IMR-90 (cell line): ENCODE measurements around the gene POLD3. TPM values are rescaled to one million over a fixed set of nuclear protein-coding genes. Genes with fewer than 3 reads are reported as not detected.

Experiments
- ATAC-seq: fragments of 200-7000 bp; cut with Tn5 transposase; 2 replicates; pipeline ENCODE4 v1.9.1; 2020; ENCODE audit warnings: low read depth, mild to moderate bottlenecking, moderate library complexity
- BruUV-seq: library from RNA; stranded (reverse); fragments of 400-500 nt; replicated peaks from 2 replicates; lab custom pipeline; 2021; lab: Mats Ljungman, UMichigan
- CTCF ChIA-PET: fragments of 300-600 bp; formaldehyde crosslinking; extraction: SDS; loops from one replicate; lab custom pipeline; 2021; ENCODE audit warnings: antibody characterized with exemption; lab: Yijun Ruan, JAX
- POLR2A ChIA-PET: fragments of 300-600 bp; sonication (Branson Sonifier 250); formaldehyde crosslinking; loops from one replicate; lab custom pipeline; 2022; ENCODE audit warnings: antibody characterized with exemption; ENCODE audit not compliant: unreplicated experiment; lab: Charles Lee
- DNase-seq: peaks from one replicate; pipeline ENCODE4 v3.0.0; 2013
- H2AFZ ChIP-seq: replicated peaks from 2 replicates; pipeline ENCODE3; 2013; ENCODE audit warnings: low read length, mild to moderate bottlenecking; ENCODE audit not compliant: poor library complexity
- H2AK5ac ChIP-seq: 2 replicates; pipeline ENCODE4 v1.6.1; 2013; ENCODE audit warnings: low read depth, low read length, inconsistent platforms
- H2AK9ac ChIP-seq: replicated peaks from 2 replicates; pipeline ENCODE3; 2013; ENCODE audit warnings: mild to moderate bottlenecking, low read depth, low read length, moderate library complexity; ENCODE audit not compliant: poor library complexity
- H2BK120ac ChIP-seq: 2 replicates; pipeline ENCODE4 v1.6.1; 2013; ENCODE audit warnings: low read depth, low read length, inconsistent platforms
- H2BK15ac ChIP-seq: 3 replicates; pipeline ENCODE4 v1.6.1; 2013; ENCODE audit warnings: low read depth, low read length, inconsistent platforms
- H2BK20ac ChIP-seq: 2 replicates; pipeline ENCODE4 v1.6.1; 2013; ENCODE audit warnings: low read depth, mild to moderate bottlenecking, inconsistent platforms, low read length, moderate library complexity
- H2BK5ac ChIP-seq: 2 replicates; pipeline ENCODE4 v1.6.1; 2013; ENCODE audit warnings: mild to moderate bottlenecking, low read depth, low read length, inconsistent platforms; ENCODE audit not compliant: poor library complexity, severe bottlenecking
- H3K14ac ChIP-seq: replicated peaks from 2 replicates; pipeline ENCODE4 v1.6.1; 2013; ENCODE audit warnings: low read depth, low read length, inconsistent platforms
- H3K18ac ChIP-seq: 2 replicates; pipeline ENCODE4 v1.6.1; 2013; ENCODE audit warnings: low read depth, low read length, control low read depth
- H3K23ac ChIP-seq: 2 replicates; pipeline ENCODE4 v1.6.1; 2013; ENCODE audit warnings: low read depth, low read length, inconsistent platforms
- H3K27ac ChIP-seq: 2 replicates; pipeline ENCODE4 v1.5.1; 2013; ENCODE audit warnings: mild to moderate bottlenecking, control low read depth, low read length; ENCODE audit not compliant: insufficient read depth
- H3K27me3 ChIP-seq: 2 replicates; pipeline ENCODE4 v1.6.1; 2013; ENCODE audit warnings: low read length; ENCODE audit not compliant: control insufficient read depth, insufficient read depth
- H3K36me3 ChIP-seq: 2 replicates; pipeline ENCODE4 v1.6.1; 2013; ENCODE audit warnings: low read length, mixed read lengths; ENCODE audit not compliant: control insufficient read depth, insufficient read depth
- H3K4ac ChIP-seq: 2 replicates; pipeline ENCODE4 v1.6.1; 2013; ENCODE audit warnings: low read depth, low read length, inconsistent platforms
- H3K4me1 ChIP-seq: 2 replicates; pipeline ENCODE4 v1.6.1; 2013; ENCODE audit warnings: low read length, mixed read lengths; ENCODE audit not compliant: control insufficient read depth, insufficient read depth
- H3K4me2 ChIP-seq: 2 replicates; pipeline ENCODE4 v1.6.1; 2013; ENCODE audit warnings: low read depth, mild to moderate bottlenecking, control low read depth, low read length, moderate library complexity
- H3K4me3 ChIP-seq: 2 replicates; pipeline ENCODE4 v1.5.1; 2013; ENCODE audit warnings: low read depth, mild to moderate bottlenecking, control low read depth, low read length, moderate library complexity; ENCODE audit not compliant: insufficient read depth
- H3K56ac ChIP-seq: 2 replicates; pipeline ENCODE4 v1.6.1; 2013; ENCODE audit warnings: low read length, inconsistent platforms; ENCODE audit not compliant: insufficient read depth; ENCODE audit errors: extremely low read depth
- H3K79me1 ChIP-seq, 2 experiments: 2 replicates each; pipeline ENCODE4 v1.6.1; 2013; ENCODE audit warnings: low read length in 2 of 2, inconsistent platforms in 1 of 2, low read depth in 1 of 2
- H3K9ac ChIP-seq: 2 replicates; pipeline ENCODE4 v1.6.1; 2013; ENCODE audit warnings: low read depth, low read length, control low read depth
- H3K9me1 ChIP-seq: 2 replicates; pipeline ENCODE4 v1.6.1; 2013; ENCODE audit warnings: low read length, inconsistent platforms; ENCODE audit not compliant: insufficient read depth
- H3K9me3 ChIP-seq: 2 replicates; pipeline ENCODE4 v1.6.1; 2013; ENCODE audit warnings: low read length; ENCODE audit not compliant: control insufficient read depth, insufficient read depth
- H4K20me1 ChIP-seq: 2 replicates; pipeline ENCODE4 v1.6.1; 2013; ENCODE audit warnings: low read length, inconsistent platforms; ENCODE audit not compliant: insufficient read depth
- H4K5ac ChIP-seq: 2 replicates; pipeline ENCODE4 v1.6.1; 2013; ENCODE audit warnings: mild to moderate bottlenecking, low read depth, low read length, control low read depth
- H4K8ac ChIP-seq, 2 experiments: 2 replicates each; pipeline ENCODE4 v1.6.1; 2013; ENCODE audit warnings: low read depth in 2 of 2, low read length in 2 of 2, control low read depth in 1 of 2, inconsistent platforms in 1 of 2
- H4K91ac ChIP-seq: 2 replicates; pipeline ENCODE4 v1.6.1; 2013; ENCODE audit warnings: low read depth, low read length, inconsistent platforms; ENCODE audit not compliant: insufficient read depth
- BHLHE40 ChIP-seq: fragments of 150-350 bp; IDR thresholded peaks from 2 replicates; pipeline ENCODE4 v1.6.1; 2016; ENCODE audit warnings: mild to moderate bottlenecking, low read depth, low read length
- CEBPB ChIP-seq: IDR thresholded peaks from 2 replicates; pipeline ENCODE4 v1.6.1; 2012; ENCODE audit warnings: low read depth, low read length, improper control_type of control experiment
- FOS ChIP-seq: fragments of 150-350 bp; IDR thresholded peaks from 2 replicates; pipeline ENCODE4 v1.6.1; 2016; ENCODE audit warnings: low read depth, low read length
- MAZ ChIP-seq: IDR thresholded peaks from 2 replicates; pipeline ENCODE4 v1.6.1; 2012; ENCODE audit warnings: low read depth, mild to moderate bottlenecking, low read length, improper control_type of control experiment, moderate library complexity, borderline replicate concordance
- NFE2L2 ChIP-seq: fragments of 150-350 bp; IDR thresholded peaks from 2 replicates; pipeline ENCODE4 v1.6.1; 2016; ENCODE audit warnings: low read depth, mild to moderate bottlenecking, low read length
- POLR2A ChIP-seq: IDR thresholded peaks from 2 replicates; pipeline ENCODE4 v1.6.1; 2012; ENCODE audit warnings: mild to moderate bottlenecking, low read depth, low read length
- WGBS, 2 experiments: methylation state at CpG; one replicate each; pipeline versions ENCODE4 v1.1.5 to v1.1.7; 2013; ENCODE audit warnings: missing lambda C conversion rate in 2 of 2; ENCODE audit not compliant: insufficient read length in 1 of 2; ENCODE audit errors: extremely low coverage in 2 of 2; 5-methylcytosine and 5-hydroxymethylcytosine counted together
- dilution Hi-C: fragments of 300-500 bp; cut with HindIII; formaldehyde crosslinking; loops from one replicate; pipeline ENCODE4 v1.14.3; 2018; ENCODE audit warnings: low sequenced_read_pairs; ENCODE audit not compliant: unreplicated experiment
- in situ Hi-C: fragments of 300-500 bp; cut with MboI; formaldehyde crosslinking; loops from 3 replicates; pipeline ENCODE4 v1.14.3; 2019; ENCODE audit warnings: low sequenced_read_pairs, inconsistent platforms, mixed read lengths
- intact Hi-C: fragments of 100-400 bp; cut with micrococcal nuclease; formaldehyde crosslinking; loops from 2 replicates; pipeline ENCODE4 v1.10.0; 2022
- polyA plus RNA-seq, 3 experiments: library from polyadenylated mRNA; depleted of rRNA; stranded (reverse); fragments of >200 nt; gene quantifications; 2 replicates each; pipeline ENCODE4 v1.2.3, GENCODE V29; 2012; ENCODE audit warnings: low replicate concordance in 1 of 3
- total RNA-seq: library from RNA; depleted of rRNA; stranded (reverse); fragments of >200 nt; gene quantifications from 2 replicates; pipeline ENCODE4 v1.2.3, GENCODE V29; 2012
- TF ChIP-seq, protein P1 (sequence below): fragments of 150-350 bp; IDR thresholded peaks from 2 replicates; pipeline ENCODE4 v1.6.1; 2016; ENCODE audit warnings: low read depth, mild to moderate bottlenecking, low read length, moderate library complexity, borderline replicate concordance

The POLD3 gene
- total and polyA plus RNA-seq, 2 of the 4 experiments (the other 2 are of a cell fraction): 9.1 to 9.2 TPM

DNA sequence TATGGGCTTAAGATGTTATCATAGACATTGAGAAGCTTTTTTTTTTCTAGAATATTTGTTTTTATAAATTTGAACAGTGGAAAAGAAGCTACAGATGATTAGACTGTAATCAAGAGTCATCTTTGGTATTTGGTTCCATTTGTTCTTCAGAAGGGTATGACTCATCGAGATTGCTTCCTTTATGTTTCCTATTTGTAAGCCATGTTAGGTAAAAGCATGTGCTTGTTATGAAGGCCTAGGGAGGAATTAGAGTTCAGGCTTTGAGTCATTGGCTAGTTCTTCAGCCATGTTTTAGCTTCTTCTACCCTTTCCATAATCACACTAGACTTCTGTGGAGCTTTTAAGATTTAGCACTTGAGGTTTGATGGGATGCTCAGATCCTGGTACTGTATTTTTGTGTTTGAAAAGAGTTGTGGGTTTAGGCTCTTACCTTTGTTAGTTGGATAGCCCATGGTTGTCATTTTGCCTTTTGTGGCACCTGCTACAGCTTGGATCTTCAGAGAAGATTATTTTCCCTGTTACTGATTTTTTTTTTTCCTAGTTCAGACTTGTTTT is 44.3 kb downstream of the POLD3 start:
- peak; percentile 87 for ATAC-seq
- peak overlapping the region; percentile 93; the same call in 1 of the 2 replicates for H3K14ac ChIP-seq
- no TSS peak for BruUV-seq
- H4K5ac ChIP-seq: peak overlapping the region; percentile 98; the same call in 1 of the 2 replicates
- ChIA-PET CTCF (interaction anchor here (1.1 kb wide), 1 partner anchor 9 kb away, joined by 3 read pairs; no protein-coding TSS in a partner anchor), POLR2A (interaction anchor here (0.6 kb wide), 1 partner anchor 396 kb away, joined by 3 read pairs; no protein-coding TSS in a partner anchor)
- in situ Hi-C loops (no loop called here), dilution Hi-C loops (no loop called here), intact Hi-C loops (no loop called here)
- peaks cover 10% of the 10 kb centered on the region for H3K9me1 ChIP-seq
- peak overlapping the region; percentile 99 for H2BK5ac ChIP-seq
- H4K20me1 ChIP-seq: no peaks in the 10 kb centered on the region
- no peaks in the 10 kb centered on the region for H3K27me3 ChIP-seq
- H3K4me1 ChIP-seq: peaks cover 29% of the 10 kb centered on the region
- peak; percentile 95 for DNase-seq
- H2BK15ac ChIP-seq: peak overlapping the region; percentile 95; the same call in 1 of the 3 replicates
- no CpG with 5 or more reads among the region's 1 CpG for WGBS, 2 experiments
- peak overlapping the region; percentile 84 to 93 for H4K8ac ChIP-seq
- peak overlapping the region; percentile 95 for H4K91ac ChIP-seq
- H3K56ac ChIP-seq: peak overlapping the region; percentile 75
- no peaks in the 10 kb centered on the region for H3K9me3 ChIP-seq
- peaks cover 9 to 26% of the 10 kb centered on the region in 2 experiments; a peak in 2 of 4 replicates for H3K79me1 ChIP-seq
- H2AK9ac ChIP-seq: no peak overlapping the region
- peak overlapping the region; percentile 60 for H3K27ac ChIP-seq
- no peak overlapping the region for H2AFZ ChIP-seq
- H3K4me2 ChIP-seq: no peak overlapping the region
- no peak overlapping the region for H3K9ac ChIP-seq
- peaks cover 13% of the 10 kb centered on the region for H3K36me3 ChIP-seq
- H3K18ac ChIP-seq: peak overlapping the region; percentile 99
- H2BK120ac ChIP-seq: peak overlapping the region; percentile 98
- TF ChIP-seq FOS (peak; percentile 98), NFE2L2 (no peak), BHLHE40 (peak; percentile 77), POLR2A (no peak), CEBPB (peak; percentile 68), MAZ (no peak; the same call in 1 of the 2 replicates)
- TF ChIP-seq, protein P1, sequence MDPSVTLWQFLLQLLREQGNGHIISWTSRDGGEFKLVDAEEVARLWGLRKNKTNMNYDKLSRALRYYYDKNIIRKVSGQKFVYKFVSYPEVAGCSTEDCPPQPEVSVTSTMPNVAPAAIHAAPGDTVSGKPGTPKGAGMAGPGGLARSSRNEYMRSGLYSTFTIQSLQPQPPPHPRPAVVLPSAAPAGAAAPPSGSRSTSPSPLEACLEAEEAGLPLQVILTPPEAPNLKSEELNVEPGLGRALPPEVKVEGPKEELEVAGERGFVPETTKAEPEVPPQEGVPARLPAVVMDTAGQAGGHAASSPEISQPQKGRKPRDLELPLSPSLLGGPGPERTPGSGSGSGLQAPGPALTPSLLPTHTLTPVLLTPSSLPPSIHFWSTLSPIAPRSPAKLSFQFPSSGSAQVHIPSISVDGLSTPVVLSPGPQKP: no peak
- H3K4ac ChIP-seq: peak overlapping the region; percentile 80; the same call in 1 of the 2 replicates
- H2BK20ac ChIP-seq: peak overlapping the region; percentile 97
- peak overlapping the region; percentile 90; the same call in 1 of the 2 replicates for H3K23ac ChIP-seq
- H3K4me3 ChIP-seq: no peak overlapping the region
- peak overlapping the region; percentile 41; the same call in 1 of the 2 replicates for H2AK5ac ChIP-seq
